NCI-H82 treated with DMSO at 0.1 percent for 48 hours (cell line): ENCODE results near the gene GALM.
"Not testable (repeated sequence)": the region's sequence is repeated elsewhere in the genome, so short reads cannot be mapped to it uniquely, and the experiment has no call there.

Experiments used
- DNase-seq: peaks from one replicate; lab custom pipeline; 2025; ENCODE audit not compliant: unreplicated experiment; lab: John Stamatoyannopoulos, UW

The GALM gene

GRCh38 chr2:38737000-38737698 lies 71.2 kb downstream of the GALM start:
- DNase-seq: not testable (repeated sequence)

- DNase-seq: no peak
These were observed 72.0 kb downstream of the GALM start for GRCh38 chr2:38737925-38738324.

- DNase-seq: no peak
These were observed 73.6 kb downstream of the GALM start for GRCh38 chr2:38739524-38739923.

- no peak for DNase-seq
These were observed 75.2 kb downstream of the GALM start for GRCh38 chr2:38740851-38741731.

GRCh38 chr2:38742797-38743559 lies 77.1 kb downstream of the GALM start:
- no peak for DNase-seq

GRCh38 chr2:38743672-38744398 lies 77.9 kb downstream of the GALM start:
- DNase-seq: no peak

- DNase-seq: no peak
These were observed 78.5 kb downstream of the GALM start for GRCh38 chr2:38744399-38744780.

- no peak for DNase-seq
These were observed 79.4 kb downstream of the GALM start for GRCh38 chr2:38745267-38745666.

GRCh38 chr2:38747007-38747424 lies 81.1 kb downstream of the GALM start:
- DNase-seq: no peak

GRCh38 chr2:38747819-38748218 lies 81.9 kb downstream of the GALM start:
- DNase-seq: no peak

GRCh38 chr2:38748391-38748790 lies 82.5 kb downstream of the GALM start:
- no peak for DNase-seq

- no peak for DNase-seq
These were observed 83.3 kb downstream of the GALM start for GRCh38 chr2:38748943-38749804.

GRCh38 chr2:38750011-38750890 lies 84.3 kb downstream of the GALM start:
- DNase-seq: no peak

GRCh38 chr2:38750891-38751595 lies 85.1 kb downstream of the GALM start, which contains the start of gene SRSF7:
Gene SRSF7, minus strand, starts transcription at chr2:38751361. Its CDS starts 105 bp downstream, at chr2:38751256.
- peak; percentile 99 for DNase-seq

- DNase-seq: peak; percentile 44
These were observed 85.9 kb downstream of the GALM start for GRCh38 chr2:38751596-38752410.

GRCh38 chr2:38754049-38754448 lies 88.1 kb downstream of the GALM start:
- DNase-seq: peak; percentile 57

GRCh38 chr2:38754506-38754905 lies 88.6 kb downstream of the GALM start:
- DNase-seq: no peak
